Stimulated activated CD8-positive, alpha-beta memory T cell treated with anti-CD3 and anti-CD28 coated beads, Interleukin-12 subunit alpha, Interleukin-12 subunit beta, amount 100 ng/mL, for 24 hours (primary cell): ENCODE data around the gene FHIP1B.

ENCODE experiments used
- DNase-seq: peaks from one replicate; pipeline ENCODE4 v3.0.0-alpha.2; 2020; ENCODE audit errors: extremely low read depth

FHIP1B gene

GRCh38 chr11:6201481-6201880 lies 33.0 kb downstream of the FHIP1B start:
- DNase-seq: no peak

GRCh38 chr11:6200975-6201374 lies 33.5 kb downstream of the FHIP1B start:
- no peak for DNase-seq

GRCh38 chr11:6199174-6199810 lies 35.1 kb downstream of the FHIP1B start, which contains the start of gene OR52W1:
Gene OR52W1, plus strand, starts transcription at chr11:6199224. Its CDS starts 0 bp downstream, at chr11:6199224.
- DNase-seq: no peak

- DNase-seq: no peak
These were observed 36.8 kb downstream of the FHIP1B start for GRCh38 chr11:6197466-6198200.

- DNase-seq: no peak
These were observed 38.0 kb downstream of the FHIP1B start for GRCh38 chr11:6196396-6196795.

- no peak for DNase-seq
These were observed 40.3 kb downstream of the FHIP1B start for GRCh38 chr11:6194065-6194581.

GRCh38 chr11:6191742-6192141 lies 42.7 kb downstream of the FHIP1B start:
- DNase-seq: no peak

- no peak for DNase-seq
These were observed 59.0 kb downstream of the FHIP1B start for GRCh38 chr11:6175440-6175839.

GRCh38 chr11:6170226-6170625 lies 64.2 kb downstream of the FHIP1B start, which contains the start of gene OR52B2:
Gene OR52B2, minus strand, starts transcription at chr11:6170326. Its CDS starts 0 bp downstream, at chr11:6170326.
- DNase-seq: no peak
